ENCODE data around the gene PTPN11.

The PTPN11 gene

DNA sequence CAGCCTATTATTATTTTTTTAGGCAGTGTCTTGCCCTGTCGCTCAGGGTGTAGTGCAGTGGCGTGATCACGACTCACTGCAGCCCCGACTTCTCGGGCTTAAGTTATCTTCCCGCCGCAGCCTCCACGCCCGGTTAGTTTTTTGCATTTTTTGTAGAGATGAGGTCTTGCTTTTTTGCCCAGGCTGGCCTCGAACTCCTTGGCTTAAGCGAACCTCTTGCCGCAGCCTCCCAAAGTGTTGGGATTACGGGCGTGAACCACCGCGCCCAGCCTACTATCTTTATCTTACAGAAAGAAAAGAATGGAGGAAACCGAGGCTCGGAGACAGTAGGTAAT, 507 bp upstream of the PTPN11 start:
- H3K4me1 ChIP-seq, result peaks cover 27 to 44% (median 33%) of the 10 kb centered on the region in 10 experiments
- peak overlapping the region; percentile 92 to 96 (median 95) for H3K27ac ChIP-seq
- H3K27me3 ChIP-seq, result no peaks in the 10 kb centered on the region
- peaks cover 0 to 29% (median 18%) of the 10 kb centered on the region in 11 experiments; a peak in 13 of 22 replicates for H3K36me3 ChIP-seq
- peak overlapping the region; percentile 67 to 90 (median 86) for H3K4me2 ChIP-seq
- H4K20me1 ChIP-seq, result peaks cover 34 to 43% (median 37%) of the 10 kb centered on the region in 11 experiments
- peak overlapping the region; percentile 77 to 99 (median 93) for H3K4me3 ChIP-seq
- no peak for TF ChIP-seq Cebpa-rat (IDR thresholded peaks at IDR 0.05)
- H3K9ac ChIP-seq, result peak overlapping the region; percentile 92 to 98 (median 96)
- no peaks in the 10 kb centered on the region for H3K9me3 ChIP-seq (replicated peaks in 1 of 11)

DNA sequence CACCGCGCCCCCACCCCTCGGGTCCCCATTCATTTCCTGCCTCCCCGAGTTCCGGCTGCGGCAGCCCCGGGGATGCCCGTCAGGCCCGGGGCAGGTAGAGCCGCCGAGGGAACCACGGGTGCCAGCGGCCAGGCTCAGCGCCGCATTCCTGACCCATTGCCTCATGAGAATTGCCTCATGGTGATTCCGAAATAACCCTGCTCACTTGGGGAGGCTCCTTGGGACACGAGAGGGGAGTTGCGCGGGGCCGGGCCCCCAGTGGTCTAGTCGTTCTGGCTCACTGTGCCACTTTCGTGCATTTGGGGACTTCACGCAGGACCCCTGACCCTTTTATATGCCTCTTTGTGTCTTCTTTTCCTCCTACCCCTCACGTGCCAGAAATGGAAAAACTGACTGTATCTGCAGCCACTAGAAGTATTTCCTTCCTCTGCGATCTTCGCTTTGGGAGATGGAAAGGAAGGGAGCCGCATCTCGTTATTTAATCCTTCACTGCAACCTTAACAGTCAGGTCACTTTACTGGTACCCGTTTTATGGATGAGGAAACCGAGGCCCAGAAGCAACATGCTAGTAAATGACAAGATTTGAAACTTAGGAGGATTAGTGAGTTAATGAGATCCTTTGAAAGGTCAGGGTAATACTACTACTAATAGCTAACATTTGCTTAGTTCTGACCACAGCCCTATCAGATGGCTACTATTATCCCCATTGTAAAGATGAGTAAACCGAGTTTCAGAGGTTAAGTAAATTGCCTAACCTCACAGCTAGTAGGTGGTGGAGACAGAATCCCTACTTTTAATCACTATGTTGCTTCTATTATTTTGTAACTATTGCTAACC, 768 bp downstream of the PTPN11 start:
- peaks cover 47 to 56% (median 50%) of the 10 kb centered on the region in 11 experiments for H4K20me1 ChIP-seq
- peaks cover 27 to 53% (median 36%) of the 10 kb centered on the region in 10 experiments for H3K4me1 ChIP-seq
- peak overlapping the region; percentile 92 to 98 (median 96) for H3K9ac ChIP-seq
- peak overlapping the region; percentile 77 to 99 (median 93) for H3K4me3 ChIP-seq
- H3K27me3 ChIP-seq, result no peaks in the 10 kb centered on the region
- peak overlapping the region; percentile 77 to 95 (median 88) for H3K4me2 ChIP-seq
- no peaks in the 10 kb centered on the region for H3K9me3 ChIP-seq (replicated peaks in 1 of 11)
- TF ChIP-seq Cebpa-rat (IDR thresholded peaks at IDR 0.05), result peak in 2 of 11 experiments; percentile 22 to 56; a peak in 2 of 22 replicates
- peak overlapping the region; percentile 92 to 96 (median 95) for H3K27ac ChIP-seq
- H3K36me3 ChIP-seq, result peaks cover 0 to 33% (median 20%) of the 10 kb centered on the region in 11 experiments; a peak in 13 of 22 replicates

DNA sequence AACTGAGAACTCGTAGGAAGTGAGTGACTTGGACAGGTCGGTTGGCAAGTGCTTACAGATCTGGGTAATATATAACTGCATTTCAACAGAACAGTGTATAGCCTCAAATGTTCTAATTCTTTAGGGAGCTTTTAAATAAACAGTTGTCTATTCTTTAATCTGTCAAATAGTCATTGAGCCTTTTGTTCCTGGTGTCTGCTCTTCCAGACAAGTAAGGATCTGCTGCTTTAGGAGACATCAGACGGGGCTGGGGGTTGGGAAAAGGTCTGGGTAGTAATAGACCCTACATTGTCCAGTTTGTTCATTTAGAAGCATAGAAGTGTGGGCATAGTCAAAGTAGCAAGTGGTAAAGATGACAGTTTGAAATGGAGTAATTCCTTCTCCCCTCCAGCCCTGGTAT, 2.0 kb downstream of the PTPN11 start:
- peak overlapping the region in 4 of 10 experiments; percentile 86 to 99 (median 95); a peak in 2 of 20 replicates for H3K4me3 ChIP-seq
- H3K4me1 ChIP-seq, result peaks cover 27 to 54% (median 36%) of the 10 kb centered on the region in 10 experiments
- H3K9me3 ChIP-seq (replicated peaks in 1 of 11), result no peaks in the 10 kb centered on the region
- H3K9ac ChIP-seq, result peak overlapping the region in 8 of 11 experiments; percentile 9 to 98 (median 96); a peak in 7 of 22 replicates
- H4K20me1 ChIP-seq, result peaks cover 54 to 68% (median 62%) of the 10 kb centered on the region in 11 experiments
- no peaks in the 10 kb centered on the region for H3K27me3 ChIP-seq
- peaks cover 0 to 37% (median 20%) of the 10 kb centered on the region in 11 experiments; a peak in 19 of 22 replicates for H3K36me3 ChIP-seq
- peak overlapping the region; percentile 77 to 95 (median 88) for H3K4me2 ChIP-seq
- no peak for TF ChIP-seq Cebpa-rat (IDR thresholded peaks at IDR 0.05)
- no peak overlapping the region for H3K27ac ChIP-seq

DNA sequence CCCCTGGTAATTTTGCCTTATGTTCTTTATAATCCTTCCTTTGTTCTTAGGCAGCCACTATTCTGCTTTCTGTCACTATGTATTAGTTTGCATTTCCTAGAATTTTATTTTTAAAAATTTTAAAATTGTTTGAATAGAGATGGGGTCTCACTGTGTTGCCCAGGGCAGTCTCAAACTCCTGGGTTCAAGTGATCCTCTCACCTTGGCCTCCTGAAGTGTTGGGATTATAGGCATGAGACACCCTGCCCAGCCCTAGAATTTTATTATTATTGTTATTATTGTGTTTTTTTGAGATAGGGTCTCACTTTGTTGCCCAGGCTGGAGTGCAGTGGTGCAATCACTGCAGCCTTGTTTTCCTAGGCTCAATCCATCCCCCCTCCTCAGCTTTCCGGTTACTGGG, 2.6 kb downstream of the PTPN11 start:
- no peaks in the 10 kb centered on the region for H3K9me3 ChIP-seq (replicated peaks in 1 of 11)
- H3K4me1 ChIP-seq, result peaks cover 27 to 54% (median 36%) of the 10 kb centered on the region in 10 experiments
- H3K9ac ChIP-seq, result peak overlapping the region in 1 of 11 experiments; percentile 14; a peak in 1 of 22 replicates
- H4K20me1 ChIP-seq, result peaks cover 60 to 74% (median 68%) of the 10 kb centered on the region in 11 experiments
- peak overlapping the region in 9 of 11 experiments; percentile 13 to 95 (median 83); a peak in 11 of 22 replicates for H3K4me2 ChIP-seq
- H3K27me3 ChIP-seq, result no peaks in the 10 kb centered on the region
- H3K36me3 ChIP-seq, result peaks cover 0 to 43% (median 25%) of the 10 kb centered on the region in 11 experiments; a peak in 19 of 22 replicates
- TF ChIP-seq Cebpa-rat (IDR thresholded peaks at IDR 0.05), result no peak
- H3K4me3 ChIP-seq, result no peak overlapping the region
- H3K27ac ChIP-seq, result no peak overlapping the region

DNA sequence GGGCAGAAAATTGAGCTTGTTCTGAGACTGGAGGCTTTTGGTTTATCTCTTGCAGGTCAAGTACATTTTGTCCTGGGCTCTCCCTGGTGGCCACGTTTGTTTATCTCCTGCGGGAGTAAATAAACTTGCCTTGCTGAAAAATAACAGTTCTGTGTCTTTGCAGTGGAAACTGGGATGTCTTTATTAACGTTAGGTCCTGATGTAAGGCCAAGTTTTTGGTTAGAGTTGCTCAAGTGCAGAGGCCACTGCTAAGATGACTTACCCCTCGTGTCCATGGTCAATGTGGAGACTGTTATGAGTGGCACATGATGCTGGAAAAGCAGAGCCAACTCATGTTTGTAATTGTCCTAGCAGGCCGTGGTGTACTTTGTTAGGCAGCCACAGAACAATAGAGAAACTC, 3.8 kb downstream of the PTPN11 start:
- H4K20me1 ChIP-seq, result peaks cover 68 to 86% (median 80%) of the 10 kb centered on the region in 11 experiments
- H3K4me2 ChIP-seq, result peak overlapping the region in 3 of 11 experiments; percentile 2 to 26 (median 4); a peak in 2 of 22 replicates
- 0 out of 22 replicates have a peak overlapping the region, but pooled peaks of 1 of the 11 experiments have one; percentile 5 for H3K9ac ChIP-seq
- peaks cover 22 to 49% (median 33%) of the 10 kb centered on the region in 10 experiments for H3K4me1 ChIP-seq
- no peaks in the 10 kb centered on the region for H3K9me3 ChIP-seq (replicated peaks in 1 of 11)
- no peak for TF ChIP-seq Cebpa-rat (IDR thresholded peaks at IDR 0.05)
- H3K27me3 ChIP-seq, result no peaks in the 10 kb centered on the region
- no peak overlapping the region for H3K4me3 ChIP-seq
- H3K36me3 ChIP-seq, result peaks cover 5 to 55% (median 35%) of the 10 kb centered on the region in 11 experiments; a peak in 20 of 22 replicates
- H3K27ac ChIP-seq, result no peak overlapping the region

DNA sequence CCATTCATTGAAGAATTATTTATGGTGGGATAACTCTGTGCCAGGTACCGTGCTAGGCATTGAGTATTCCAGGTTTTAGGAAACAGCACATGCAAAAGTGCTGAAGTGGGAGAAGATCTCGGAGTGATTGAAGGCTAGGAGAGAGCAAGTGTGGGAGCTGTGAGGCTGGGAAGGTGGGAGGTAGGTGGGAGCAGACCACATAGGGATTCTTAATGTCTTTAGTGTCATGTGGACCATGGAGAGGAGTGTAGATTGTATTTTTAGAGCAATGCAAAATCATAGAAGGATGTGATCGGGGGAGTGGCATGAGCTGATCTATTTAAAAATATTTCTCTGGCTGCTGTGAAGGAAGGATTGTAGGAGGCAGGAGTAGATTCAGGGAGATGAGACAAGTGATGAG, 5.4 kb downstream of the PTPN11 start:
- H3K36me3 ChIP-seq, result peaks cover 5 to 71% (median 43%) of the 10 kb centered on the region in 11 experiments; a peak in 20 of 22 replicates
- 0 out of 22 replicates have a peak overlapping the region, but pooled peaks of 1 of the 11 experiments have one; percentile 3 for H3K9ac ChIP-seq
- TF ChIP-seq Cebpa-rat (IDR thresholded peaks at IDR 0.05), result no peak
- H3K9me3 ChIP-seq (replicated peaks in 1 of 11), result no peaks in the 10 kb centered on the region
- no peak overlapping the region for H3K27ac ChIP-seq
- H4K20me1 ChIP-seq, result peaks cover 79 to 100% (median 96%) of the 10 kb centered on the region in 11 experiments
- no peak overlapping the region for H3K4me3 ChIP-seq
- H3K27me3 ChIP-seq, result no peaks in the 10 kb centered on the region
- H3K4me1 ChIP-seq, result peaks cover 16 to 43% (median 27%) of the 10 kb centered on the region in 10 experiments
- H3K4me2 ChIP-seq, result peak overlapping the region in 2 of 11 experiments; percentile 8 to 13; a peak in 1 of 22 replicates

DNA sequence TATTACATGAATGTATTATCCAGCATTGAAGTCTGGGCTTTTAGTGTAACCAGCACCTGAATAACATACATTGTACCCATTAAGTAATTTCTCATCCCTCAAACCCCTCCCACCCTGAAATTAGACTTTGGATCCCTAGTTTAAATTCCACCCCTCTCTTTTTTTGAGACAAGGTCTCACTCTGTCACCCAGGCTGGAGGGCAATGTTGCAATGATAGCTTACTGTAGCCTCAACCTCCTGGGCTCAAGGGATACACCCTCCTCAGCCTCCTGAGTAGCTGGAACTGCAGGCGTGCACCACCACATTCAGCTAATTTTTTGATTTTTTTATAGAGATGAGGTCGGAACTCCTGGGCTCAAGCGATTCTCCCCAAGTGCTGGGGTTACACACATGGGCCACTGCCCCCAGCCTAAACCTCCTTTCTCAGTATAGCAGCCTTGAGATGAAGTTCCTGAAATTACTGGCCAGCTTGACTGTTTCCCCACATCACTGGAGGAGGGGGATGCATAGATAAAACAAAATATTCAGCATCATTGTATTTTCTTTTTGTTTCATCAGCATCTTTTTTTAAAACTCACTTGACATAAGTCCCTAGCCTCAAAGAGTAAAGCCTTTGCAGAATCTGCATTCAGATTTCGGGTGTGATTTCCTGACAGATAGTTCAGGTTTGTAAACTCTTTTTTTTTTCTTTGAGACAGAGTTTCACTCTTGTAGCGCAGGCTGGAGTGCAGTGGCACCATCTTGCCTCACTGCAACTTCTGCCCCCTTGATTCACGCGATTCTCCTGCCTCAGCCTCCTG, 7.0 kb downstream of the PTPN11 start:
- no peaks in the 10 kb centered on the region for H3K9me3 ChIP-seq (replicated peaks in 1 of 11)
- H3K4me1 ChIP-seq, result peaks cover 3 to 38% (median 15%) of the 10 kb centered on the region in 10 experiments; a peak in 19 of 20 replicates
- peaks cover 5 to 81% (median 52%) of the 10 kb centered on the region in 11 experiments; a peak in 20 of 22 replicates for H3K36me3 ChIP-seq
- no peaks in the 10 kb centered on the region for H3K27me3 ChIP-seq
- no peak overlapping the region for H3K9ac ChIP-seq
- H3K4me3 ChIP-seq, result no peak overlapping the region
- no peak for TF ChIP-seq Cebpa-rat (IDR thresholded peaks at IDR 0.05)
- H3K4me2 ChIP-seq, result no peak overlapping the region
- H3K27ac ChIP-seq, result no peak overlapping the region
- H4K20me1 ChIP-seq, result peaks cover 75 to 100% (median 100%) of the 10 kb centered on the region in 11 experiments

DNA sequence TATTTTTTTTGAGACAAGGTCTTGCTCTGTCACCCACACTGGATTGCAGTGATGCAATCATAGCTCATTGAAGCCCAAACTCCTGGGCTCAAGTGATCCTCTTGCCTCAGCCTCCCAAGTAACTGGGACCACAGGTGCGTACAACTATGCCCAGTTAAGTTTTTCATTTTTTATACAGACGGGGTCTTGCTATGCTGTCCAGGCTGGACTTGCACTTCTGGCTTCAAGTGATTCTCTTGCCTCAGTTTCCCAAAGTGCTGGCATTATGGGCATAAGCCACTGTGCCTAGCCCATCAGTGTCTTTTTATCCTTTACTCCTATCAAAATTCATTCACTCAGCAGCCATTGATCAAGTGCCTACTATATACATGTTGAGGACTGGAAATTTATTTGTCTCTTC, 9.0 kb downstream of the PTPN11 start:
- no peak for TF ChIP-seq Cebpa-rat (IDR thresholded peaks at IDR 0.05)
- H3K36me3 ChIP-seq, result peaks cover 11 to 81% (median 54%) of the 10 kb centered on the region in 11 experiments
- H4K20me1 ChIP-seq, result peaks cover 69 to 100% (median 99%) of the 10 kb centered on the region in 11 experiments
- no peak overlapping the region for H3K4me3 ChIP-seq
- no peaks in the 10 kb centered on the region for H3K9me3 ChIP-seq (replicated peaks in 1 of 11)
- H3K9ac ChIP-seq, result no peak overlapping the region
- peaks cover 0 to 24% (median 0%) of the 10 kb centered on the region in 10 experiments; a peak in 5 of 20 replicates for H3K4me1 ChIP-seq
- H3K27ac ChIP-seq, result no peak overlapping the region
- no peaks in the 10 kb centered on the region for H3K27me3 ChIP-seq
- no peak overlapping the region for H3K4me2 ChIP-seq

Measured in BLaER1 treated with 17β-estradiol and CSF1 and Interleukin-3, amounts not matched to agents 10 nM and 100 nM (cell line).